HepG2 (cell line): ENCODE results near the gene TPCN2.

ENCODE experiments used
- ATF7-NPFF ChIP-seq: sonication (generic); formaldehyde crosslinking; IDR thresholded peaks from 2 replicates; pipeline ENCODE4 v1.8.1; 2023; ENCODE audit warnings: mild to moderate bottlenecking, low read depth, missing genetic modification reagents, moderate library complexity
- EZH2 ChIP-seq: conservative IDR thresholded peaks from 2 replicates; pipeline ENCODE4 v1.6.1; 2012; ENCODE audit warnings: mild to moderate bottlenecking, low read depth, low read length, moderate library complexity
- NFIB ChIP-seq: sonication (generic); formaldehyde crosslinking; IDR thresholded peaks from 2 replicates; pipeline ENCODE4 v1.9.0; 2021; ENCODE audit warnings: missing genetic modification reagents, mild to moderate bottlenecking, borderline replicate concordance
- ZNF333 ChIP-seq: sonication (generic); formaldehyde crosslinking; IDR thresholded peaks from 2 replicates; pipeline ENCODE4 v1.4.0; 2020; ENCODE audit warnings: mild to moderate bottlenecking, missing genetic modification reagents, borderline replicate concordance
- ZZZ3 ChIP-seq: sonication (generic); formaldehyde crosslinking; IDR thresholded peaks from 2 replicates; pipeline ENCODE4 v1.4.0; 2020; ENCODE audit warnings: missing genetic modification reagents, mild to moderate bottlenecking, borderline replicate concordance
- TF ChIP-seq, protein P1 (sequence below), 2 experiments: IDR thresholded peaks; 2 replicates each; pipeline ENCODE4 v1.6.1; 2011 to 2012; ENCODE audit warnings: low read length in 2 of 2, borderline replicate concordance in 1 of 2, low read depth in 1 of 2, mild to moderate bottlenecking in 1 of 2, moderate library complexity in 1 of 2

DNA sequence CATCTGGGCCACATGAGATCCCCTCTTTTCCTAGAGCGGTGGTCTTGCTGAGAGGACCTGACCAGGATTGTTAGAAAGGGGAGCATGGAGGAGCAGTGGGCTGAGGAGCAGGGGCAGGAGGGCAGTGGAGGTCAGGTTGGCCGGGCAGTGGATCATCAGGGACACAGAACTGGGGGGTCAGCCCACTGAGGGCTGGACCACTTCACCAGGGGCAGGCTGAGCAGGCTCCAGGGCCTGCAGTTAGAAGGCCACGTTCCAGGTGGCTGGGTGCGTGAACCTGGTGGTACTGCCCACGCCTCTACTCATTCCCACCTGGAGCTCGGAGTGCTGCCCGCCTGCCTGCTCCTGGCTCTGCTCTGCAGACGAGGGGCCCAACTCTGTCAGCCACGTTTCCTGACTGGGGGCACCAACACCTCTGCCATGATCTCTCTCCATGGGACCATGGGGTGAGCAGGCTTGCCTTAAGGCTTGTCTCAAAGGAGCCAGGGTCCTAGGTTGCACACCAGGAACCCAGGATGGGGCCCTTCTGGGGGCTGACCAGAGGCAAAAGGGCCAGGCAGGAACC, 45.3 kb upstream of the TPCN2 start:
- TF ChIP-seq, protein P1, sequence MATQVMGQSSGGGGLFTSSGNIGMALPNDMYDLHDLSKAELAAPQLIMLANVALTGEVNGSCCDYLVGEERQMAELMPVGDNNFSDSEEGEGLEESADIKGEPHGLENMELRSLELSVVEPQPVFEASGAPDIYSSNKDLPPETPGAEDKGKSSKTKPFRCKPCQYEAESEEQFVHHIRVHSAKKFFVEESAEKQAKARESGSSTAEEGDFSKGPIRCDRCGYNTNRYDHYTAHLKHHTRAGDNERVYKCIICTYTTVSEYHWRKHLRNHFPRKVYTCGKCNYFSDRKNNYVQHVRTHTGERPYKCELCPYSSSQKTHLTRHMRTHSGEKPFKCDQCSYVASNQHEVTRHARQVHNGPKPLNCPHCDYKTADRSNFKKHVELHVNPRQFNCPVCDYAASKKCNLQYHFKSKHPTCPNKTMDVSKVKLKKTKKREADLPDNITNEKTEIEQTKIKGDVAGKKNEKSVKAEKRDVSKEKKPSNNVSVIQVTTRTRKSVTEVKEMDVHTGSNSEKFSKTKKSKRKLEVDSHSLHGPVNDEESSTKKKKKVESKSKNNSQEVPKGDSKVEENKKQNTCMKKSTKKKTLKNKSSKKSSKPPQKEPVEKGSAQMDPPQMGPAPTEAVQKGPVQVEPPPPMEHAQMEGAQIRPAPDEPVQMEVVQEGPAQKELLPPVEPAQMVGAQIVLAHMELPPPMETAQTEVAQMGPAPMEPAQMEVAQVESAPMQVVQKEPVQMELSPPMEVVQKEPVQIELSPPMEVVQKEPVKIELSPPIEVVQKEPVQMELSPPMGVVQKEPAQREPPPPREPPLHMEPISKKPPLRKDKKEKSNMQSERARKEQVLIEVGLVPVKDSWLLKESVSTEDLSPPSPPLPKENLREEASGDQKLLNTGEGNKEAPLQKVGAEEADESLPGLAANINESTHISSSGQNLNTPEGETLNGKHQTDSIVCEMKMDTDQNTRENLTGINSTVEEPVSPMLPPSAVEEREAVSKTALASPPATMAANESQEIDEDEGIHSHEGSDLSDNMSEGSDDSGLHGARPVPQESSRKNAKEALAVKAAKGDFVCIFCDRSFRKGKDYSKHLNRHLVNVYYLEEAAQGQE (IDR thresholded peaks at IDR 0.05; ENCODE audit: borderline replicate concordance in 1 of 2, low read depth in 1 of 2, low read length in 2 of 2) = no peak
- TF ChIP-seq EZH2 = no peak
- TF ChIP-seq ZNF333 (CRISPR knock-in tag) = no peak
- TF ChIP-seq ATF7-NPFF = no peak
- TF ChIP-seq NFIB (CRISPR knock-in tag) = no peak
- no peak for TF ChIP-seq ZZZ3
